HG02885 (cell line): Measurements from ENCODE around the gene DISP3.

ENCODE experiments used
- ATAC-seq: cut with Tn5 transposase; IDR thresholded peaks from one replicate; pipeline ENCODE4 v1.9.1; 2021; ENCODE audit warnings: mild to moderate bottlenecking; ENCODE audit not compliant: unreplicated experiment, poor library complexity

The DISP3 gene

GRCh38 chr1:11485191-11485590, 6.2 kb downstream of the DISP3 start:
- no peak for ATAC-seq

- no peak for ATAC-seq
These were observed 7.5 kb downstream of the DISP3 start for GRCh38 chr1:11486231-11487009.

GRCh38 chr1:11487196-11487751, 8.3 kb downstream of the DISP3 start:
- no peak for ATAC-seq

DNA sequence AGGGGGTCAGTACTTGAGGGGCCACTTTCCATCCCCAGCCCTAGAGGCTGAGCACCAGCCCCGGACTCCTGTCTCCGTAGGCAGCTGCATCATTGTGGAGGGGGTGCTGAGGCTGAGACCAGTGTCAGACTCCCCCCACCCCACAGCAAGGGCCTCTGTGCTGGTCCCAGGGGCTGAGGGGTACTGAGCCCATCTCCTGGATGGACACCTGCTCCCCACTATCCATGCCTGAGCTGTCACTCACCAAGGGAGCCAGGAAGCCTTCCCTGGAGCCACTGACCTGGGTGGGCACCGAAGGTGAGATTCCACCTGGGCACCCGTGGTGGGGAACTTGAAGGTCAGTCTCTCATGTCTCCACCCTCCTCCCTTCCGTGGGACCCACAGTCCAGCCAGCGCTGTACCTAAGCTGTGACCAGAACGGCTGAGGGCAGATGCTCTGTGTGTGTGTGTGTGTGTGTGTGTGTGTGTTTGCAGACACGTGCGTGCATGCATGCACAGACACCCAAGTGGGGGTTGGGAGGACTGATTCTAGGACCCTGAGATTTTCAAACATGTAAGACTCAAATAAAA, 9.3 kb downstream of the DISP3 start:
- no peak for ATAC-seq

GRCh38 chr1:11488966-11489625, 10.1 kb downstream of the DISP3 start:
- ATAC-seq = no peak

- ATAC-seq = no peak
These were observed 13.3 kb downstream of the DISP3 start for GRCh38 chr1:11492235-11492634.

- no peak for ATAC-seq
These were observed 15.2 kb downstream of the DISP3 start for GRCh38 chr1:11493972-11494655.

GRCh38 chr1:11494771-11495170, 15.8 kb downstream of the DISP3 start:
- no peak for ATAC-seq

DNA sequence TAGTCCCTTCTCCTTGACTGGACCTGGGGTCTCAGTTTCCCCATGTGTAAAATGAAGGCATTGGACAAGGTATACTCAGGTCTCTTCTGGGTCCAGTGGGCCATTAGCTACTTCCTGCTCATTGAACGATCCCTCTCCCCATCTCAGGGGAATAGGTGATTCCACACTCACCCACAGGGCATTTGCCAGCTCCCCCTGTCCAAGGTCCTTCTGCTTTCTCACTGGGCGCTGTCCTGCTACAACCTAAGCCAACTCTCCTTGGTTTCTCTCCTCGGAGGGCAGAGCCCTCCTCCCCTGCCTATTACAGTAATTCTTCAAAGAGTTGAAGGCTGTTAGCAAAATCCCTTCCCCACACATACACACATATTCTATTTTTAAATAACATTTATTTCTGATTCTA, 16.6 kb downstream of the DISP3 start:
- no peak for ATAC-seq

DNA sequence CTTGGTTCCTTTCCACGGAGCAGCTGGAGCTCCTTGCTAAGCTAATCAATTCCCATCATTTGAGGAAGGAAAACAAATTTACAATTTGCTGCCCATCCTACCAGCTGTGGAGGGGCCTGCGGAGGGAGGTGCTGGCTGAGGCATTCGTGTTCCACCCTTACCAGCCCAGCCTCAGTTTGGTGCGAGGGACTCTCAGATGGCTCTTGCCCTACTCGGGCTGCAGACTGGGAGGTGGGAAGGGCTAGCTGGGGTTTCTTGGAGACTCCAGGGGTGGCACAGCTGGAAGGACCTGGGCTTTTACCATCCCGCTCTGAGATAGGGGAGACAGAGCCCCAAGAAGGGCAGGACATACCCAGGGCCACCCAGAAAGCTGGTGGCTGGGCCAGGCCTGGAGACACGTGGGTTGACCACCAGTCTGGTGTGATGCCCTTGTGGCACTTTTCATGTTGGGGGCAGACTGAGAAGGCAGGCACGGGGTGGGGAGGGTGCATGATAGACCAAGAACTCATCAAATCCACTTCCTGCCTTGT, 17.7 kb downstream of the DISP3 start:
- ATAC-seq = no peak

GRCh38 chr1:11498956-11499594, 20.1 kb downstream of the DISP3 start:
- ATAC-seq = no peak

- ATAC-seq = no peak
These were observed 20.8 kb downstream of the DISP3 start for GRCh38 chr1:11499601-11500331.

GRCh38 chr1:11500881-11501280, 21.9 kb downstream of the DISP3 start:
- no peak for ATAC-seq

DNA sequence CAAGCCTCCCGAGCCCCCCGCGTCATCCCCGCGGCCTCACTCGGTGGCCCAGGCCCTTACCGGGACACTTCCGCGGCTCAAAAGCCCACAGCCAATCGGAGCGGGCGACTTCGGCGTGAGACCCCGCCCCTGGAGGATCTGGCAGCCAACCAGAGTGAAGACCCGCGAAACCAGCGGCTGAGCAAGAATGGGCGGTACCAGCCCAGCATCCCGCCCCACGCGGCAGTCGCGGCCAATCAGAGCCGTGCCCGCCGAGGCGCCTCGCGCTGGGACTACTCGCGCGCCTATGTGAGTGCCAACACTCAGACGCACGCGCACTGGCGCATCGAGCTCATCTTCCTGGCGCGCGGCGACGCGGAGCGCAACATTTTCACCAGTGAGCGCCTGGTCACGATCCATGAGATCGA, 22.5 kb downstream of the DISP3 start:
- no peak for ATAC-seq

DNA sequence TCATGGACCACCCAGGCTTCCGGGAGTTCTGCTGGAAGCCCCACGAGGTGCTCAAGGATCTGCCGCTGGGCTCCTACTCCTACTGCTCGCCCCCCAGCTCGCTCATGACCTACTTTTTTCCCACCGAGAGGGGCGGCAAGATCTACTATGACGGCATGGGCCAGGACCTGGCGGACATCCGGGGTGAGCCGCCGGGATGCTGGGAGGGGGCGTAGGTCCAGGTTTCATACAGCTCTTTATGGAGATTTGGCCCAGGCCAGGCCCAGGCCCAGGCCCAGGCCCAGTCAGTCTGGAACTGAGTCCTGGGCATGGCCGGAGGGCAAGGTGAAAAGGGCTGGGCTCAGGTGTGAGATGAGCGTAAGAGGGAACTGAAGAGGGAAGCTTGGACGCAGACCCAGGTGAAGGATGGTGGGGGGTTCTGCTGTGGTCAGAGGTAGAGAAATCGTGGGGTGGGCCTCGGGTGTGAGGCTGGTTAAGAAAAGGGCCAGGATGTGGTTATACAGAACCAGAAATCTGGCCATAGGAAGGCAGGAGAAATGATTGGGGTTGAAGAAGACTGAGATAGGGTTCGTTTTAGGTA, 23.0 kb downstream of the DISP3 start:
- ATAC-seq = no peak

DNA sequence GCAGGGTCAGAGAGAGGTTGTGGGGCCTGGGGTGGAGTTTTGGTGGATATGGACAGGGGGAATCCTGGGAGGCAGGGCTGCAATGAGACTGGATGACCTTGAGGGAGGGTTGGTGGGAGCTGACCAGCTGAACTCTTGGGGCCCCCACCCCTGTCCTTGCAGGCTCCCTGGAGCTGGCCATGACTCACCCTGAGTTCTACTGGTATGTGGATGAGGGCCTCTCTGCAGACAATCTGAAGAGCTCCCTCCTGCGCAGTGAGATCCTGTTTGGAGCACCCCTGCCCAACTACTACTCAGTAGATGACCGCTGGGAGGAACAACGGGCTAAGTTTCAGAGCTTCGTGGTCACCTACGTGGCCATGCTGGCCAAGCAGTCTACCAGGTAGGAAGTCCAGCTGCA, 23.6 kb downstream of the DISP3 start:
- no peak for ATAC-seq

DNA sequence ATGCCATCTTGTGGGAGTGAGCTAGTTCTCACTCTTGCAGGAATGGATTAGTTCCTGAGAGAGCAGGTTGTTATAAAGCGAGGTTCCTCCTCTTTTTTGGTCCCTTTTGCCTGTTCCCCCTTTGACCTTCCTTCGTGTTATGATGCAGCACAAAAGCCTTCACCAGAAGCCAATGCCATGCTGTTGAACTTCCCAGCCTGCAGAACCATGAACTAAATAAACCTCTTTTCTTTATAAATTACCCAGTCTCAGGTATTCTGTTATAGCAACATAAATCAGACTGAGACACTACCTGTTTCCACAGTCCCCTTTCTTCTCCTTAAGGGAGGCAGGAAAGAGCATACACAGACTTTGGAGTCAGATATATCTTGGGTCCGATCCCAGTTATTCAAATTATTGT, 25.6 kb downstream of the DISP3 start:
- ATAC-seq = no peak

DNA sequence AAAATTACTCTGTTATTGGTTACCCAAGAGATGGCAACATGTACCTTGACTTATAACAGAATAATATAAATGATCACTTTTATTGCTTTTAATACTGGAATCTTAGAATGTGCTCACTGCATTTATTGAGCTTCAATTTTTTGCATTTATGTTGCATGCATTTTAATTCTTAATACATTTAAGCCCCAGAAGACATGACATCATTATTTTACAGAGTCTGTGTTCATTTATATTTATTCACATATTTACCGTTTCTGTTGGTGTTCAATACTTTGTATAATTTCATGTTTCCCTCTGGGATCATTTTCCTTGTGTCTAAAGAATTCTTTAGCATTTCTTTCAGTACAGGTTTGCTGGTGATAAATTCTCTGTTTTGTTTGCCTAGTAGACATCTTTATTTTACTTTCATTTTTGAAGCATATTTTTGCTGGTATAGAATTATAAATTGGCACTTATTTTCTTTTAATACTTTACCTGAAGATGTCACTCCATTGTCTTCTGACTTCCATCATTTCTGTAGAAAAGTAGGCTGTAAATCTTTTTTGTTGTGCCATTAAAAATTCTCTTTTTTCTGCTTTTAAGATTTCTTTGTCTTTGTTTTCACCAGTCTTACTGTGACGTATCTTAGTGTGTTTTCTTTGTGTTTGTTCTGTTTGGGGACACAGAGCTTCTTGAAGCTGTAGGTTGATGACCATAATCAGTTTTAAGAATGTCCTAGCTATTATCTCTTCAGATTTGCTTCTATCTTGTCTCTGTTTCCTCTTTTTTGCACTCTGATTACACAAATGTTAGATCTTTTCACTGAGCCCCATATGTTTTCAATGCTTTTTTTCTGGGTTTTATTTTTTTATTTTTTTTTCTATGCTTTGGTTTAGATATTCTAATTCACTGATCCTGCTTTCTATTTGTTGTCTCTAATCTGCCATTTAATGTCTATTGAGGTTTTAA, 26.9 kb downstream of the DISP3 start:
- no peak for ATAC-seq
